SK-N-MC (cell line): Measurements from ENCODE around the gene ANAPC2.
"Not testable (repeated sequence)": the region's sequence is repeated elsewhere in the genome, so short reads cannot be mapped to it uniquely, and the experiment has no call there.

Experiments used
- EZH2 ChIP-seq: fragments of 200-600 bp; sonication (generic); IDR thresholded peaks from one replicate; pipeline ENCODE4 v1.6.1; 2017; ENCODE audit warnings: antibody characterized with exemption
- POLR2AphosphoS5 ChIP-seq: IDR thresholded peaks from 2 replicates; pipeline ENCODE4 v1.6.1; 2012; ENCODE audit warnings: mild to moderate bottlenecking, low read depth, low read length, borderline replicate concordance

DNA sequence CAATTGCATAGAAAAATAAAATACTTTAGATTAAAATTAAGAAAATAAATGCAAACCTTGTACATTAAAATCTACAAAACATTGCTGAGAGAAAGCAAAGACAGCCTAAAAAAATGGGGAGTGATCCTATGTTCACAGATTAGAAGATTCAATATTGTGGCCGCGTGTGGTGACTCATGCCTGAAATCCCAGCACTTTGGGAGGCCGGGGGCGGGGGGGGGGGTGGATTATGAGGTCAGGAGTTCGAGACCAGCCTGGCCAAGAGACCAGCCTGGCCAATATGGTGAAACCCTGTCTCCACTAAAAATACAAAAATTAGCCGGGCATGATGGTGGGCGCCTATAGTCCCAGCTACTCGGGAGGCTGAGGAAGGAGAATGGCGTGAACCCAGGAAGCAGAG lies 53.2 kb downstream of the ANAPC2 start:
- not testable (repeated sequence) for TF ChIP-seq EZH2, POLR2AphosphoS5
